Uterus (tissue), 2 donors: ENCODE data around the gene CPNE1.

ENCODE experiments used
- POLR2A ChIP-seq, 2 donors: fragments of 450-650 bp; IDR thresholded peaks; one replicate each; pipeline ENCODE4 v1.6.1; 2016; ENCODE audit warnings: antibody characterized with exemption in 2 of 2, mild to moderate bottlenecking in 1 of 2, moderate library complexity in 1 of 2
- TF ChIP-seq, protein P1 (sequence below), 4 experiments: fragments of 200-600 bp in 2 of 4; fragments of 450-650 bp in 2 of 4; sonication (generic) in 2 of 4; IDR thresholded peaks; one replicate each; pipeline ENCODE4 v1.5.1; 2016 to 2019; ENCODE audit warnings: antibody characterized with exemption in 4 of 4, mild to moderate bottlenecking in 2 of 4, moderate library complexity in 1 of 4

GRCh38 chr20:35680452-35681183 is 15.9 kb upstream of the CPNE1 start:
- no peak for TF ChIP-seq POLR2A (IDR thresholded peaks at IDR 0.05)
- TF ChIP-seq, protein P1, sequence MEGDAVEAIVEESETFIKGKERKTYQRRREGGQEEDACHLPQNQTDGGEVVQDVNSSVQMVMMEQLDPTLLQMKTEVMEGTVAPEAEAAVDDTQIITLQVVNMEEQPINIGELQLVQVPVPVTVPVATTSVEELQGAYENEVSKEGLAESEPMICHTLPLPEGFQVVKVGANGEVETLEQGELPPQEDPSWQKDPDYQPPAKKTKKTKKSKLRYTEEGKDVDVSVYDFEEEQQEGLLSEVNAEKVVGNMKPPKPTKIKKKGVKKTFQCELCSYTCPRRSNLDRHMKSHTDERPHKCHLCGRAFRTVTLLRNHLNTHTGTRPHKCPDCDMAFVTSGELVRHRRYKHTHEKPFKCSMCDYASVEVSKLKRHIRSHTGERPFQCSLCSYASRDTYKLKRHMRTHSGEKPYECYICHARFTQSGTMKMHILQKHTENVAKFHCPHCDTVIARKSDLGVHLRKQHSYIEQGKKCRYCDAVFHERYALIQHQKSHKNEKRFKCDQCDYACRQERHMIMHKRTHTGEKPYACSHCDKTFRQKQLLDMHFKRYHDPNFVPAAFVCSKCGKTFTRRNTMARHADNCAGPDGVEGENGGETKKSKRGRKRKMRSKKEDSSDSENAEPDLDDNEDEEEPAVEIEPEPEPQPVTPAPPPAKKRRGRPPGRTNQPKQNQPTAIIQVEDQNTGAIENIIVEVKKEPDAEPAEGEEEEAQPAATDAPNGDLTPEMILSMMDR (IDR thresholded peaks at IDR 0.05) = no peak
